Fibroblast of skin of back (primary cell): ENCODE data around the gene PLA2G2C.
A peak's percentile ranks its signal among the peaks of the same experiment; 100 is the strongest.
"Not testable (repeated sequence)": the region's sequence is repeated elsewhere in the genome, so short reads cannot be mapped to it uniquely, and the experiment has no call there.

Source experiments
- DNase-seq: peaks from one replicate; pipeline ENCODE4 v3.0.0-alpha.2; 2013

Gene PLA2G2C

DNA sequence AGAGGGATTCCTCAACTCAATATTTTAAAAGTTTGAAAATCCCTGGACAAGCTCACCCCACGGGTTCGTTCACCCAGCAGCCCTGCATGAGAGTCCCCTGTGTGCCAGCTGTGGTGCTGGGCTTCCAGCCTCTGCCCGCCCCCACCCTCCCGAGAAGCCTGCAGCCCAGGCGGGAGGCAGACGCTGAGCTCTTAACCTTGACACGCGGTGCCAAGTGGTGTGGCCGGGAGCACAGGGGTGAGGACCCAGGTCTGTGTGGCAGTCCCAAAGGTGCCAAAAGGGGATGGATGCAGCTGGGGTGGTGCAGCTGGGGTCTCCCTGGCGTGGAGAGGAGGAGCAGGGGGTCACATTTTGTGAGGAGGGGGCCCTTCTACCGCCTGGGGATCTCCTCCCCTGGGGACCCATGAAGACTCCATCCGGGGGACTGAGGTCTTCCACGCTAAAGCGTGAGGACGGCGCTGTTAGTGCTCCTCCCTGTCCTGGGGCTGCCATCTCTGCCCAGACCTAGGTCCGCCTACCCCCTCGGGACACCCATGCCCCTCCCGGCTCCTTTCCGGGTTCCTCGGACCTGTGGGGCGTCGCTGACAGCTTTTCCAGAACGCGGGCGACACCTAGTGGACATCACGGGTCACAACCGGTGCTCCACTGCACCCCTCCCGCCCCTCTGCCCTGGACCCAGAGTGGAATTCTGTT lies 34.3 kb downstream of the PLA2G2C start:
- DNase-seq: peak; percentile 76

DNA sequence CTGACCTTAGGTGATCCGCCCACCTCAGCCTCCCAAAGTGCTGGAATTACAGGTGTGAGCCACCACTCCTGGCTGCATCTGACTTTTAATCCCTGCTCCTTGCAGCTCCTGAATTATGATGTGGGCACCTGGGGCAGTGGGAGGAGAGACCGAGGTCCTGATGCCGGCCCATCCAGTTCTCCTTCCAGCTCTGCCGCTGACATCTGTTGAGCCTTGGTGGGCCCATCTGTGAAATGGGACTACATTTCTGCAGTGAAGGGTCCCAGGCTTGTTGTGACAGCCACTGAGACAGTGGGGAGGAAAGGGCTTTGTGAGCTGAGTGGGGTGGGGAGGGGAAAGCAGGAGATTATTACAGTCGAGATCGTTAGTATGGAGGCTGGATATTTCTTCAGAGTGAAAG lies 35.3 kb downstream of the PLA2G2C start:
- no peak for DNase-seq

DNA sequence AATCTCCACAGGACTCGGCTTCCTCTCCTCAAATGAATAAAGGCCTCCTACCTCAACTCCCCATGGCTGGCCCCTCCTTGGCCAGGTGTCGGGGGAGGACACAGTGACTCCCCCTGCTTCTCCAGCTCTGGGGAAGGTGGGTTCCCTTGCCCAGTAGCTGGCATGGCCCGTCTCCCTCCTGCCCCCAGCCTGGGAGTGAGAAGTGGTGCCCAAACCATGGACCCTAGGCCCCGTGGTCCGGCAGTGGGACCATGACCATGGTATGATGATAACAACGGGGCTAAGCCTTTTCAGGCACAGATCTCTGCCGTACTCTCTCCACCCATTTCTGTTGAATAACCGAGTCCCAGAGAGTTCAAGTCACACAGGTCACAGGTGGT lies 36.0 kb downstream of the PLA2G2C start:
- DNase-seq: no peak

DNA sequence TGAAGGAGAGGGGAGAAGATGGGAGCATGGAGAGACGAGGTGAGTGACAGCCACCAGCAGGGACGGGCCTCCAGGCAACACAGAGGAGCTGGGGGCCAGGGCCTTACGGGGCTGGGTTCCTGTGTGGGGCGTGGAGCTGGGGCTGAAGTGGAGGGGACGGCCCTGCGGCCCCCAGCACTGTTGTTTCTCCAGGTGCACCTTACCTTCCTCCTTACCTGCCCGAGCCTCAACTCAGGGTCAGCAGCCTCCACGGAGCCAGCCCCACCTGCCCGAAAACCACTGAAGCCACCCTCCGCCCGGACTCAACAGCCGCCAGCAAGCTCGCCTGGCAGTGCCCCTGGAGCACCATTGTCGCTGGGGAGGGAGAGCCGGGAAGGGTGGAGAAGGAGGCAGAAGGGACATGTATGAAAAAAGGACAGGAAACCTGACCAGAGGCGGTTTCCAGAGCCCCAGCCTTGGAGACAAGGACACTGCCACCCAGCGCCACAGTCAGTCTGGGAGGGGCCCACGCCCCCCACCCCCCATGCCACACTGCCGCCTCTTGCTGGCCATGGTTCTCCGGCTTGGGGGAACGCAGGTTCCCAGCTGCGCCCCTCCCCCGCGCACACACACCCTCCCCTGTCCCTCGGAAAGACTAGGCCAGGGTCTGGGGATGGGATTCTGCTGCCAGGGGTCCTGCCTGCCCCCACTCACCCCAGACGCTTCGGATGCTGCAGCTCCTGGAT lies 36.6 kb downstream of the PLA2G2C start:
- no peak for DNase-seq

GRCh38 chr1:20148571-20149500 lies 37.5 kb downstream of the PLA2G2C start:
- no peak for DNase-seq

GRCh38 chr1:20147846-20148570 lies 38.3 kb downstream of the PLA2G2C start:
- no peak for DNase-seq

GRCh38 chr1:20143734-20144565 lies 42.4 kb downstream of the PLA2G2C start:
- DNase-seq: no peak

- DNase-seq: no peak
These were observed 43.0 kb downstream of the PLA2G2C start for GRCh38 chr1:20143318-20143717.

DNA sequence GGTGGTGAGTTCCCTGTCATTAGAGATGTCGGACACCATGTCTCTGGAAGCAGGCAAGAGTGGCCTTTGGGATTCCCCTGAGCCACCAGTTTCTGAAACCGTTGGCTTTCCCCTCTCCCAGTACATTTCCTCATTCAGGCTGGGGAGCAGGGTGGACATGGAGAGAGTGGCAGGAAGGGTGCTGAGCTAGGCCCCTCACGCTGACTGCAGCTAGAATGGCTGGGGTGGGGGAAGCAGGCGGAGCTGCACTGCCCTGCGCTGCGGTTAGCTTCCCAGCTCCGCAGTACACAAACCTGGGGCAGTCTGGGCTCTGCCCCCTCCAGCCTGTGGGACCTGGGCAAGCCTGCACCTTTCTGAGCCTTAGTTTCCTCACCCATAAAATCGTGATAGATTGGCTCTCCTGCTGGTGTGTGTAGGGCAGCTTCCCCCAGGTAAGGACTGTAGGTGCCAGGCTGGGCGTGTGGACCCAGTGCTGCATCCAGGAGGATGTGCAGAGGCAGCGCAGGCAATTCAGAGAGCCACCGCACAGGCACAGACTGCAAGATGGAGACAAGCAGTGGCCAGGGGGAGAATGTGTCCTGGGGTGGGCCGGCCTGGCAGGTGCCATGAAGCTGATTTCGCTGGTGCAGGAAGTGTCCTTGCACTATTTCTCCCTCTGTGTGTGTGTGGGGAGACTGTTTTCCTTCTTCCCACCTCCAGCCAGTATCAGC lies 44.2 kb downstream of the PLA2G2C start:
- no peak for DNase-seq

DNA sequence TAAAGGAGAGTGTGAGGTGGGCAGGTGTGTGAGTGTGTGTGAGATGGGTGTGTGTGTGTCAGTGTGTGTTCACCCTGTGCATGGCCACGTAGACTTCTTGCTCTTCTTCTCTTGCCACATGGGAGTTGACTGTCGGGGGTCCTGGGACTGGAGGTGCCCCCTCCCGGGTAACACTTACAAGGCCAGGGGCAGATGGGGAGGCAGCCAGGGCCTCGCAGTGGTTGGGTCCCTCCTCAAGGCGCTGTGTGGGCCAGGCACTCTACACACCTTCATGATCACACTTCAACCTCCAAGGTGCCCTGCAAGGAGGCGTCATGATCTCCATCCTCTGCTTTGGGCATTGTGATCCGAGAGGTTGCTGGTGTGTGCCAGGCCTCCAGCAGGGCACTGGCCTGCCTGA lies 44.9 kb downstream of the PLA2G2C start:
- no peak for DNase-seq

GRCh38 chr1:20141001-20141400 lies 45.3 kb downstream of the PLA2G2C start:
- DNase-seq: no peak

GRCh38 chr1:20139776-20140612 lies 46.3 kb downstream of the PLA2G2C start:
- no peak for DNase-seq

DNA sequence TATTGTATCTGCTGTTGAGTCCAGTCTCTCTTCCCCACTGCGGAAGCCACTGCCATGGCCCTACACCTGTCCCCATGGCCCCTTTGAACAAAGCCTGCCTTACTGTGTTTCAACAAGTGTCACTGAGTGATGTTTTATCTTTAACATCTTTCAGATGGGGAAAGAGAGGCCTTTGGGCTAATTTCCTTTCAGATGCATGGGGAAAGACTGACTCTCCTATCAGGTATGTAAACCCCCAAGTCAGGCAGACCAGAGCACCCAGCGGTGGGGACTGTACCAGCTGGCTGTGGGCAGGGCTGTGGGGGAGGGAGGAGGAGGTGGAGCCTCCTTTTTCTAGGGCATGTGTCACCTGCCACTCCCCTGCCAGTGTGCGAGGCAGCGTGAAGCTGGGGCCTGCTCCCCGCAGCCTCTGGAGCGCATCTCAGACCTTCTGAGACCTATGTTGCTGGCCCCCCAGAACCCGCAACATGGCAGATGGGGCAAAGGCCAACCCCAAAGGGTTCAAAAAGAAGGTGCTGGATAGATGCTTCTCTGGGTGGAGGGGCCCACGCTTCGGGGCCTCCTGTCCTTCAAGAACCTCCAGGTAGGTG lies 47.3 kb downstream of the PLA2G2C start, which contains the start of gene PLA2G2F:
PLA2G2F (plus strand) TSS at position 363 of the 590 bp plus-strand sequence; CDS start at position 468, 105 bp downstream.
- DNase-seq: no peak

GRCh38 chr1:20138346-20138745 lies 48.0 kb downstream of the PLA2G2C start:
- DNase-seq: no peak

- no peak for DNase-seq
These were observed 48.7 kb downstream of the PLA2G2C start for GRCh38 chr1:20137604-20138003.

DNA sequence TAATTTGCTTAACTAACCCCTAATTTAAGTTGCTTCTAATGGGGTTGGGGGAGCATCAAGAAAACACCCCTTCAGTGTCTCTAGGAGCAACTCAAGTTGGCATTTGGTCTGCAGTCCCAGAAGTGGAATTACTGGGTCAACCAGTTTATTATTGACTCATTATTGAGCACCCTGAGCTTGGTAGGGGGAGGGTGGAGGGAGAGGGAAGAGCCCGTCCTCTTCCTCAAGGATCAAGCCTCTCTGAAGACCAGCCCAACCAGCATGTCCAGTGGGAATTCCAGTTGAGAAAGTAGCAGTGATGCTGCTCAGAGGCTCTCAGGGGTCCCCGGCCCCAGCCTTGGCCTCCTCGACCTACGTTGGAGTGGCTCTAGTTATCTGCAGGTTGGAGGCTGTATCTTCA lies 49.3 kb downstream of the PLA2G2C start:
- no peak for DNase-seq

- no peak for DNase-seq
These were observed 50.1 kb downstream of the PLA2G2C start for GRCh38 chr1:20136249-20136648.

- DNase-seq: no peak
These were observed 51.3 kb downstream of the PLA2G2C start for GRCh38 chr1:20134995-20135394.

- DNase-seq: not testable (repeated sequence)
These were observed 55.8 kb downstream of the PLA2G2C start for GRCh38 chr1:20130518-20130917.
